ENCODE data around the gene LBHD2. TPM values are rescaled to one million over a fixed set of nuclear protein-coding genes. Genes with fewer than 3 reads are reported as not detected.

LBHD2 gene
- total and polyA plus RNA-seq, 2 of the 13 experiments (the other 11 are each of a cell fraction or from before 2014, with no cell fraction given), result 0.67 to 1.00 TPM

DNA sequence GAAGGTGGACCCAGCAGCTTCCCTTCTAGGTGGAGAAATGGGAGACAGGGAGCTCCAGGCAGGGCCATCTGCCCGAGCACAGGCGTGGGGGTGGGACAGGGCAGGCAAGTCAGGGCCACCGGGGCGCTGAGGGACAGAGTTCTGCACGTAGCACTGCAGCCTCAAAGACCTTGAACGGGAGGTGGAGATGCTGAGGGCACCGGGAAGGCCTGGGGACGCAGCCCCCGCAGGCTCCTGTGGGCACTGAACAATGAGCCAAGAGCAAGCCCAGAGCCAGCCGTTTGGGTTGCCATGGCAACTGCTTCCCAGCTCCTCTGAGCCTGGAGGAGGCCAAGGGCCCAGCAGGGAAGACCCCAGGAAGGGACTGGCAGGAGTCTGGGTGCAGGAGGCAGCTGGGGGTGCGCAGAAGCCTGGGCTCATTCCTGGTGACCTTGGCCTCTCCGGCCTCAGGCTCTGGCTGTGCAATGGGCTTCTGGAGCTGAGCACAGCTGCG lies 3.4 kb downstream of the LBHD2 start (continued):
- TF ChIP-seq, protein P1, sequence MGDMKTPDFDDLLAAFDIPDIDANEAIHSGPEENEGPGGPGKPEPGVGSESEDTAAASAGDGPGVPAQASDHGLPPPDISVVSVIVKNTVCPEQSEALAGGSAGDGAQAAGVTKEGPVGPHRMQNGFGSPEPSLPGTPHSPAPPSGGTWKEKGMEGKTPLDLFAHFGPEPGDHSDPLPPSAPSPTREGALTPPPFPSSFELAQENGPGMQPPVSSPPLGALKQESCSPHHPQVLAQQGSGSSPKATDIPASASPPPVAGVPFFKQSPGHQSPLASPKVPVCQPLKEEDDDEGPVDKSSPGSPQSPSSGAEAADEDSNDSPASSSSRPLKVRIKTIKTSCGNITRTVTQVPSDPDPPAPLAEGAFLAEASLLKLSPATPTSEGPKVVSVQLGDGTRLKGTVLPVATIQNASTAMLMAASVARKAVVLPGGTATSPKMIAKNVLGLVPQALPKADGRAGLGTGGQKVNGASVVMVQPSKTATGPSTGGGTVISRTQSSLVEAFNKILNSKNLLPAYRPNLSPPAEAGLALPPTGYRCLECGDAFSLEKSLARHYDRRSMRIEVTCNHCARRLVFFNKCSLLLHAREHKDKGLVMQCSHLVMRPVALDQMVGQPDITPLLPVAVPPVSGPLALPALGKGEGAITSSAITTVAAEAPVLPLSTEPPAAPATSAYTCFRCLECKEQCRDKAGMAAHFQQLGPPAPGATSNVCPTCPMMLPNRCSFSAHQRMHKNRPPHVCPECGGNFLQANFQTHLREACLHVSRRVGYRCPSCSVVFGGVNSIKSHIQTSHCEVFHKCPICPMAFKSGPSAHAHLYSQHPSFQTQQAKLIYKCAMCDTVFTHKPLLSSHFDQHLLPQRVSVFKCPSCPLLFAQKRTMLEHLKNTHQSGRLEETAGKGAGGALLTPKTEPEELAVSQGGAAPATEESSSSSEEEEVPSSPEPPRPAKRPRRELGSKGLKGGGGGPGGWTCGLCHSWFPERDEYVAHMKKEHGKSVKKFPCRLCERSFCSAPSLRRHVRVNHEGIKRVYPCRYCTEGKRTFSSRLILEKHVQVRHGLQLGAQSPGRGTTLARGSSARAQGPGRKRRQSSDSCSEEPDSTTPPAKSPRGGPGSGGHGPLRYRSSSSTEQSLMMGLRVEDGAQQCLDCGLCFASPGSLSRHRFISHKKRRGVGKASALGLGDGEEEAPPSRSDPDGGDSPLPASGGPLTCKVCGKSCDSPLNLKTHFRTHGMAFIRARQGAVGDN (CRISPR knock-in tag; IDR thresholded peaks at IDR 0.05), result peak; percentile 81
- TF ChIP-seq ZNF530 (CRISPR knock-in tag; IDR thresholded peaks at IDR 0.05; ENCODE audit: low read depth) (no peak), PPARG (CRISPR knock-in tag; conservative IDR thresholded peaks at IDR 0.05) (no peak), ZMYM2 (CRISPR knock-in tag; IDR thresholded peaks at IDR 0.05) (no peak), RARA (CRISPR knock-in tag; IDR thresholded peaks at IDR 0.05) (peak; percentile 50; the same call in 1 of the 2 replicates)

DNA sequence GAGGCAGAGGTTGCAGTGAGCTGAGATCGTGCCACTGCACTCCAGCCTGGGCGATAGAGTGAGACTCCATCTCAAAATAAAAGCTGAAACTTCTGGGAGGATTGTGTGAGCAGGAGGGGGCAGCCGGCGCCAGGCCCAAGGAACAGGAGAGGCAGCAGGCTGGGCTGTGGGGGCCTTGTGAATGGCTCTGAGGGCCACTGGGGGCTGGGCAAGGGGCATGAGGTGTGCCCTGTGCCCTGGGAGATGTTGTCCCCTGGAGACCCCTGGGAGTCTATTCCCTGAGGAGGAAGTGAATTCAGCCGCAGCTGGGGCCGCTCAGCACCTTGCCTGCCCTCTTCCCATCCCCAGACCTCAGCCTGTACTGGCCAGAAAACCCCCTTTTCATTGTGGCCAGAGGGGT lies 4.9 kb downstream of the LBHD2 start:
- Histone ChIP-seq H3K9me3 (ENCODE audit: low read length) (no peaks in the 10 kb centered on the region), H3K36me3 (replicated peaks in 1 of 2; ENCODE audit: control insufficient read depth in 1 of 2, insufficient read depth in 2 of 2, low read length in 2 of 2) (no peaks in the 10 kb centered on the region), H3K4me2 (ENCODE audit: low read depth, low read length) (peak overlapping the region; percentile 51; the same call in 1 of the 2 replicates), H2AFZ (ENCODE audit: low read length) (no peak overlapping the region), H3K27ac (ENCODE audit: extremely low read length, insufficient read depth, low read length) (no peak overlapping the region), H3K4me1 (ENCODE audit: insufficient read depth, low read length) (peaks cover 97% of the 10 kb centered on the region), H3K9ac (ENCODE audit: insufficient read depth, low read depth, low read length) (no peak overlapping the region), H3K4me3 (replicated peaks in 1 of 3; ENCODE audit: insufficient read depth in 1 of 3, low read depth in 2 of 3, low read length in 3 of 3) (no peak overlapping the region), H4K20me1 (ENCODE audit: insufficient read depth, low read length) (no peaks in the 10 kb centered on the region), H3K27me3 (ENCODE audit: control insufficient read depth in 1 of 2, insufficient read depth in 2 of 2, low read length in 2 of 2) (peaks cover 0 to 16% of the 10 kb centered on the region in 2 experiments; a peak in 4 of 5 replicates), H3K79me2 (ENCODE audit: insufficient read depth, low read length) (no peaks in the 10 kb centered on the region)
- POLR2A ChIA-PET, result no interaction called here
- intact Hi-C loops (cut with micrococcal nuclease; ENCODE audit: unreplicated experiment), result no loop called here
- 73% methylated on average over 6 of the region's 6 CpGs for WGBS (ENCODE audit: low lambda C conversion rate)
- CTCF ChIA-PET (ENCODE audit: low intra/inter-chr PET ratio, low total read pairs), result no interaction called here
- DNase-seq (ENCODE audit: low spot score) (no peak), FAIRE-seq (no peak), ATAC-seq (no peak)
- no peak for TF ChIP-seq THAP11 (CRISPR knock-in tag; IDR thresholded peaks at IDR 0.05)
- no peak for TF ChIP-seq MXD4 (CRISPR knock-in tag; IDR thresholded peaks at IDR 0.05)
- TF ChIP-seq, protein P2, sequence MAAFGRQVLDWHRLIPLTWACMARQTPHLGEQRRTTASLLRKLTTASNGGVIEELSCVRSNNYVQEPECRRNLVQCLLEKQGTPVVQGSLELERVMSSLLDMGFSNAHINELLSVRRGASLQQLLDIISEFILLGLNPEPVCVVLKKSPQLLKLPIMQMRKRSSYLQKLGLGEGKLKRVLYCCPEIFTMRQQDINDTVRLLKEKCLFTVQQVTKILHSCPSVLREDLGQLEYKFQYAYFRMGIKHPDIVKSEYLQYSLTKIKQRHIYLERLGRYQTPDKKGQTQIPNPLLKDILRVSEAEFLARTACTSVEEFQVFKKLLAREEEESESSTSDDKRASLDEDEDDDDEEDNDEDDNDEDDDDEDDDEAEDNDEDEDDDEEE (CRISPR knock-in tag; IDR thresholded peaks at IDR 0.05), result no peak
- no peak for TF ChIP-seq JARID2 (CRISPR knock-in tag; IDR thresholded peaks at IDR 0.05; ENCODE audit: insufficient replicate concordance)
- TF ChIP-seq, protein P3, sequence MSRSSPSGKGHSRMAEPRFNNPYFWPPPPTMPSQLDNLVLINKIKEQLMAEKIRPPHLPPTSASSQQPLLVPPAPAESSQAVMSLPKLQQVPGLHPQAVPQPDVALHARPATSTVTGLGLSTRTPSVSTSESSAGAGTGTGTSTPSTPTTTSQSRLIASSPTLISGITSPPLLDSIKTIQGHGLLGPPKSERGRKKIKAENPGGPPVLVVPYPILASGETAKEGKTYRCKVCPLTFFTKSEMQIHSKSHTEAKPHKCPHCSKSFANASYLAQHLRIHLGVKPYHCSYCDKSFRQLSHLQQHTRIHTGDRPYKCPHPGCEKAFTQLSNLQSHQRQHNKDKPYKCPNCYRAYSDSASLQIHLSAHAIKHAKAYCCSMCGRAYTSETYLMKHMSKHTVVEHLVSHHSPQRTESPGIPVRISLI (CRISPR knock-in tag; IDR thresholded peaks at IDR 0.05; ENCODE audit: borderline replicate concordance), result no peak
- TF ChIP-seq HNRNPL (IDR thresholded peaks at IDR 0.05; ENCODE audit: low read depth, low read length), result no peak
- no peak for TF ChIP-seq ETV5 (CRISPR knock-in tag; IDR thresholded peaks at IDR 0.05; ENCODE audit: borderline replicate concordance)
- TF ChIP-seq ZNF790 (CRISPR knock-in tag; IDR thresholded peaks at IDR 0.05; ENCODE audit: borderline replicate concordance), result no peak
- no peak for TF ChIP-seq NFKBIZ (CRISPR knock-in tag; IDR thresholded peaks at IDR 0.05)
- TF ChIP-seq, protein P4, sequence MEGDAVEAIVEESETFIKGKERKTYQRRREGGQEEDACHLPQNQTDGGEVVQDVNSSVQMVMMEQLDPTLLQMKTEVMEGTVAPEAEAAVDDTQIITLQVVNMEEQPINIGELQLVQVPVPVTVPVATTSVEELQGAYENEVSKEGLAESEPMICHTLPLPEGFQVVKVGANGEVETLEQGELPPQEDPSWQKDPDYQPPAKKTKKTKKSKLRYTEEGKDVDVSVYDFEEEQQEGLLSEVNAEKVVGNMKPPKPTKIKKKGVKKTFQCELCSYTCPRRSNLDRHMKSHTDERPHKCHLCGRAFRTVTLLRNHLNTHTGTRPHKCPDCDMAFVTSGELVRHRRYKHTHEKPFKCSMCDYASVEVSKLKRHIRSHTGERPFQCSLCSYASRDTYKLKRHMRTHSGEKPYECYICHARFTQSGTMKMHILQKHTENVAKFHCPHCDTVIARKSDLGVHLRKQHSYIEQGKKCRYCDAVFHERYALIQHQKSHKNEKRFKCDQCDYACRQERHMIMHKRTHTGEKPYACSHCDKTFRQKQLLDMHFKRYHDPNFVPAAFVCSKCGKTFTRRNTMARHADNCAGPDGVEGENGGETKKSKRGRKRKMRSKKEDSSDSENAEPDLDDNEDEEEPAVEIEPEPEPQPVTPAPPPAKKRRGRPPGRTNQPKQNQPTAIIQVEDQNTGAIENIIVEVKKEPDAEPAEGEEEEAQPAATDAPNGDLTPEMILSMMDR (CRISPR knock-in tag; IDR thresholded peaks at IDR 0.05), result no peak
- TF ChIP-seq ZNF572 (CRISPR knock-in tag; IDR thresholded peaks at IDR 0.05), result no peak
- TF ChIP-seq ZNF720 (CRISPR knock-in tag; IDR thresholded peaks at IDR 0.05), result no peak
- no TSS peak for BruUV-seq (replicated peaks)
- in situ Hi-C loops (cut with HindIII; ENCODE audit: extremely low pct_ligation_motif_present, low pct_unique_long_range_greater_than_20kb), result no loop called here
